Stromal cell of bone marrow (primary cell): ENCODE data around the gene ARL5C.
A peak's percentile ranks its signal among the peaks of the same experiment; 100 is the strongest.

Source experiments
- DNase-seq: peaks from one replicate; pipeline ENCODE4 v3.0.0-alpha.2; 2012; ENCODE audit warnings: low read depth

Gene ARL5C

GRCh38 chr17:39167476-39167875 is 1.5 kb upstream of the ARL5C start:
- no peak for DNase-seq

DNA sequence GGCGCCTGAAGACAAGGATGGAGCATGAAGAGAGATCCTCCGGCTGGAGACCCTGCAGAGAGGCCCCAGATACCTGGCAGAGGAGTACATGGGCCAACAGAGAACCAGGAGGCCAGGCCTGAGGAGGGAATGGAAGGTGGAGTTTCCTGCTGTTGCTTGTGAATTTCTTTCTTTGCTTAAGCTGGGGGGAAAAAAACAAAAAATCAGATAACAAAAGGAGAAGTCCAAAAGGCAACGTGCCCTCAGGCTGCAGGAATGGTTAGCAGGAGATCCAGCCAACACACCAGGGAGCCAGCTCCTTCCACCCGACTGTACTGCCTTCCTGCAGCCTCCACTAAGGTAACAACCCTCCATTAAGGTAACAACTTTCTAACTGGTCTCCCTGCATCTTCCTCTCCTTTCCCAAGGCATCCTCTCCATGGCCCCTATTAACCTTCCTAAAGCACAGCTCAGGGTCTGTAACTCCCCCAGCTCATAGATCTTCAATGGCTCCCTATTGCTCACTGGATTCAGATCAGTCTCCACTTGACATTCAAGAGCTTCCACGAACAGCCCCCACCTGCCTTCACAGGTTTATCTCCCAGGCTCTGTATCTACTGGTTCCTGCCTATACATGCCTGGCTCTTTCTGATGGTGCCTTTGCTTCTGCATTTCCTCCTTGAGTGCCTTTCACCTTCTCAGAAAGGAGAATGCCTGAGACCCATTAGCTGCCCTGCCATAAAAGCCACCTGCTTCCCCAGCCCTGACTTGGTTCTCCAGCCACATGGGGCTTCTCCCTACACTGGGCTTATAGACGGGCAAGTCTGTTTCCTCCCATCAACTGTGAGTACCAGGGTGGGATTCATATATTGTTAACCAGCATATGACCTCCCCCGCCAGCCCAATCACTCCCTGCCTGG is 725 bp upstream of the ARL5C start:
- DNase-seq, result no peak

DNA sequence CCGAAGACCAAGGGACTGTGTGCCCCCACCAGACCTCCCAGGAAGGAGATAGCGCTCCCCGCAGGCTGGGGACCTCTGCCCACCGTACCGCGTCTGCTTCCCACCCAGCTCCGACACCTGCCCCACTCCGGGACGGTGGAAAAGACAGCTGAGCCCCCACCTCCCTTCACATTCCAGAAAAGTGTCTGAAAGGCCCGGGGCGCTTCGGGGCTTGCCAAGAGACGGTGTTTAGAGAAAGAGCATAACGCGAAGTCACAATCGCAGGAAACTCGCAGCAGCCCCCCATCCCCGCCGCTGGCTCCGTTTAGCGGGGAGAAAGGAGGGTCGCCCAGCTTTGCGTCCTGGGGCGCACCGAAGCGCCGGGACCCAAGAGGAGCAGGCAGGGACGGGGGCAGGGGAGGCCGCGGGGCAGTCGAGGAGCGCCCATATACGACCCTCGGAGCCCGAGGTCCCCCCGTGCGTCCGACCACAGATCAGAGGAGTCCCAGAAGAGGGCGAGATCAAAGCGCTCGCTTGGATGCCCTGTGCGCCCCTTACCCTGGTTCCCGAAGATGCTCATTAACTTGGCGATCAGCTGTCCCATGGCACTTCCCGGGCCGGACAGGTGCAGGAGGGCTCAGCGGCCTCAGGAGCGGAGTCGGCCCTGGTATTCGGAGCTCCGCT is 652 bp downstream of the ARL5C start:
- DNase-seq, result no peak

- peak; percentile 91 for DNase-seq
Observed at GRCh38 chr17:39164675-39165143, 1.3 kb downstream of the ARL5C start.

DNA sequence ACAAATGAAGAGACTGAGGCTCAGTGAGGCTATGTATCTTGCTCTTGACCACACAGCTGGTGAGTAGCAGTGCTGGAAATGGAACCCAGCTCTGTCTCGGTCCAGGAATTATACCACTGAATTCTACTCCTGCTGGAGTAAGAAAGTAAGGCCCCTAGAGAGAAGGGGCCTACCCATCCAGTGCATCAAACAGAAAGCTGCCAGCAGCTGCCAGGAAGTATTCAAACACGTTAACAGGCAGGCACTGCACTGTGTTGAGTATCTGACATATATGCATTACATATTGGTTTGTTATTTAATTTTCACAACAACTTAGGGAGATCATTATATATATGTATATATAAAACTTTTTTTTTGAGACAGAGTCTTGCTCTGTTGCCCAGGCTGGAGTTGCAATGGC is 4.0 kb downstream of the ARL5C start:
- no peak for DNase-seq

DNA sequence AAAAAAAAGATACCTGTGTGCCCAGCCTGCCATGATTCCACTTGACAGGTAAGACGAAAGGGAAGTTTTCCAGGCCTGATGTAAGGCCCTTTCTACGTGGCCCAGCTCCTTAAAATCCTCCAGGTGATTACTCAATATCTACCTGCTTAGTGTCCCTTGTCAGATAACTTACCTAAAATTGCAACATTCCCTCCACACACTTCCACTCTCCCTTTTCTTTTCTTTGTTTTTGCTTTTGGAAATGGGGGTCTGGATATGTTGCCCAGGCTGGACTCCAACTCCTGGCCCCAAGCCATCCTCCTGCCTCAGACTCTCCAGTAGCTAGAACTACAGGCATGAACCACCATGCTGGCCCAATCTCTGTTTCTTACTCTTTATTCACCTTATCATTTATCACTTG is 7.3 kb downstream of the ARL5C start:
- no peak for DNase-seq

DNA sequence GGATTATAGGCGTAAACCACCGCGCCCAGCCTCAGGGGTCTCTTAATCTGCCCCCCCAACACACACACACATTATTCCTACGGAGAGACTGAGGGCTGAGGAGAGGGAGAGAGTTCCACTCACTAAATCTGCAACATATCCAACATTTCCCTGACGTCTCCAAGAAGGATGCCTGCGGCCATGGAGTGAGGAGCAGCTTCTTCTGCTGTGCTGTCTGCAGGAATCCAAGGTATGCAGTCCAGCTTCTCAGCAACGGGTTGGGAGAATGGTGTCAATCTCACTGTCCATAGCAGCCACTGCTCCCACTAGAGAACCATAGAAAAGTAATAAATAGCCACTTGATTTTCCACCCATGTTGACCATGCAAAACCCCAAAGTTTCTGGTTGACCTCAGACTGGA is 9.5 kb downstream of the ARL5C start:
- DNase-seq, result no peak

GRCh38 chr17:39155654-39156053 is 10.3 kb downstream of the ARL5C start:
- no peak for DNase-seq

DNA sequence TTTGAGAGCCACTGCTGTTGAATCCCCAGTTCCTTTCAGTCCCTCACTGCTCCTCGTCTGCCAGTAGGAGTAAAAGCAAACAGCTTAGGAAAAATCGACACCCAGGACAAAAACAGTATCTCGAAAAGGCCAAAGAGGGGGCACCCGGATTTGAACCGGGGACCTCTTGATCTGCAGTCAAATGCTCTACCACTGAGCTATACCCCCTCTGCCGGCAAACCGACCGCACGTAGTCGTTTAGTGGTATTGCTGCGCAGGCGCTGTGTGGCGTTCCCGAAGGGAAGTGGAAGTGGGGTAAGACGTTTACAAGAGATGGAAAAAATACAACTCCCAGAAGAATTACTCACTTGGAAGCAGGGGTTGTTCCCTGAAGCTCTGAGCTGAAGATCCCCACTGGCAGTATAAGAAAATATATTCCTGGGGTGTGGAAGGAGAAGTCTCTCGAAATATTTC is 12.3 kb downstream of the ARL5C start:
- peak; percentile 76 for DNase-seq

DNA sequence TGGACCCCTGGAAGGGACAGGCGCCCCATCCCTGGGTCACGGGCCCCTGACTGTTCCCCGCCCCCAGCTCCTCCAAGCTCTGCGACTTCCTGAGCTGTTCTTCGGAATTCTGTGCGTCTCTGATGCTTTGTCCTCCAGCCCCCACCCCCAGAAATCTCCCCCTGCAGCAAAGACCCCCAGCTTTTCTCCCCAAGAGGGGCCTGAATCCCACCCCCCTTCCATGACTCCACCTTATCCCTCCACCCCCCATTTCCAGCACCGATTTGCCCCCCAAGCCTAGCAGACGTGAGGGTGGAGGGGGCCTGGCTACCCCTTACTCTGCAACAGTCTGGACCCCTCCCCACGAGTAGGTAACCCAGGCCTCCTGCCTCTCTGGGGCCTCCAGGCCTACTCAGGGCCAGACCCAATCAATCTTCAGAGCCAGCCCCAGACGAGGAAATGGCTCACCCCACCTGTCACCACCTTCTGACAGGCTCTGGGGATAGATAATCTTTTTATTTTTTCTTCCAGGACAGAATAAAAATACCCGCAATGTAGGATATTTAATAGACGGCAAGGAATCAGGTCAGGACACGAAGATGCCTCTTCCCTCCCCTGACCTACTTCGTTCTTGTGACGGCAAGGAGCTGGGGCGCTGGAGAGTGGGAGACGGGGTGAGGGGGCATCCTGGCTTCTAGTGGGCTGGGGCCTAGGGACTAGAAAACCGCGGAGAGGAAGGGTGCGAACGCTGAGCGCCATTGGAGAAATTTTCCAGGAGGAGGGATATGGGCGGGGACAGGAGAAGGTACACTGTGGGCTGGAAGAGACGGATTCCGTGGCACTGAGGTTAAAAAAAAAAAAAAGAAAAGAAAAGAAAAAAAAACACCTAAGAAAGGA is 13.8 kb downstream of the ARL5C start:
- no peak for DNase-seq

DNA sequence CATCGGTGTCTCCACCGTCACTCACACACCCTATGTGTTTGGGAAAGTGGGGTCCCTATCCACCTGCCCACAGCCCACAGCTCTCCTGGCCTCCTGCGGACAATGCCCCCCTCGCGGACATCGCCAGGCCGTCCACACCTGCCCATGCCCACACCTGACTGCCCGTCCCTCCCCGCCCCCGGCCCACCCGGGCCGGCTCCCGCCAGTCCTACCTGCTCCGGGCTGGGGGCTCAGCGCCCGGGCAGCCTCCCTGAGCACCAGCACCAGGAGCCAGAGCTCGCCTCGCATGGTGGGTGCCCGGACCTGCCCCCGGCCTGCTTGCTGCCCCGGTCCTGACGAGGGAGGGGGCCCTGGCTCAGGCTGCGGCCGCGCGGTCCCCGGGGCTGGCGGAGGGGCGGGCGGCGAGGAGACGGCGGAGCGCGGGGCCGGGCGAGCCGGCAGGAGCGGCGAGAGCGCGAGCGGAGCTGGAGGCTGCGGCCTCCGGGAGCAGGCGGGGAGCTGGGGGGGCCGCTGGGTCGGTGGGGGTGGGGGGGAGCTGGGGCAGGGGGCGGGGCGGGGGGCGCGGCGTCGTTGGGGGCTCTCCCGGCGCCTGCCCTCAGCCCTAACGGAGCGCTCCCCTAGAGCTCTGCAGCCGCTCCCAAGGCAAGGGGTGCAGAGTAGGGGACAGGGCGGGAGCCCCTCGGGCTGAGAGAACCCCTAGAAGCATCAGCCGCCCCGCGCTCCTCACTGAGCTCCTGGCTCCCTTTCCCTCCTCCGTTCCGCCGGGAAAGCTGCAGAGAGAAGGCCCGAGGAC is 14.6 kb downstream of the ARL5C start, which contains the start of gene PLXDC1:
Gene PLXDC1, minus strand, starts transcription at position 488 of the 793 bp plus-strand sequence. Its CDS starts 200 bp downstream, at position 288.
- DNase-seq, result no peak

- no peak for DNase-seq
Observed at GRCh38 chr17:39150795-39151149, 15.2 kb downstream of the ARL5C start.

- DNase-seq, result no peak
Observed at GRCh38 chr17:39150104-39150634, 15.8 kb downstream of the ARL5C start.

DNA sequence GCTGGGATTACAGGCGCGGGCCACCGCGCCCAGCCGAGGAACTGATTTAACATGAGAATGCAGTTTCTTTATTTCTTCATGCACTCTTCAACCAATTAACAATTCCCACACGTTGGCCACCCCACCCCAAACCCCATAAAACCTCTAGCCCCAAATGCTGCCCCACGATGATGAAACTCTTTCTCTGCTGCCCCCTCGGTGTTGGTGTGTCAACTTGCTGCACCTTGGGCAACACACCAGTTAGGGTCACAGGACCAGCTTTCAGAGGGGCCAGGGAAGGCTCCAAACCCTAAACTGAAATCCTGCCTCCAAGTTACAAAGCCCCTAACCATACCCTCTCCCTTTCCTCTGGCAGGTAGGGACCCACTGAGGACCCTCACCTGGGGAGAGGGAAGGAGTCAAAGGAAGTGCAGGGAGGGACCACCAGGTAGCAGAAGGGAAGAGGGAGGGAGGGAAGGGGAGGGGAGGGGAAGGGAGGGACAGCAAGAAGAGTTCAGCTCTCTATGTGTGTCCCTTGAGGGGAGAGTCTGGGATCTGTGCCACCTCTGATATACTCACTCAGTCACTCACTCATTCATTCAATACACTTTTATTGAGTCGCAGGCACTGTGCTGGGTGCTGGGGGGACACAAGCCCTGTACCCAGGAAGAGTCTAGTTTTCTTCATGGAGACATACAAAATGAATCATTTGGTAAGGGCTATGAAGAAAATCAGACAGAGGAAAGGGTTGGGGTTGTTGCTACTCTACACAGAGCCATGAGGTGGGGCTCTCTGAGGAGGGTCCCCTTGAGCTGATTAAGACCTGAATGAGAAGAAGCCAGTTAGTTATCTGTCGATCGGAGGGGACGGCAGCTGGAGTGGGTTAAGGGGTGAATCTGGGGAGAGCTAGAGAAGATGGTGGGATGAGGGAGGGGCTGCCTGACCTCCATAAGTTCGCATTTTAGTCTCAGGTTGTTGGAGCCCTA is 18.5 kb downstream of the ARL5C start:
- no peak for DNase-seq

DNA sequence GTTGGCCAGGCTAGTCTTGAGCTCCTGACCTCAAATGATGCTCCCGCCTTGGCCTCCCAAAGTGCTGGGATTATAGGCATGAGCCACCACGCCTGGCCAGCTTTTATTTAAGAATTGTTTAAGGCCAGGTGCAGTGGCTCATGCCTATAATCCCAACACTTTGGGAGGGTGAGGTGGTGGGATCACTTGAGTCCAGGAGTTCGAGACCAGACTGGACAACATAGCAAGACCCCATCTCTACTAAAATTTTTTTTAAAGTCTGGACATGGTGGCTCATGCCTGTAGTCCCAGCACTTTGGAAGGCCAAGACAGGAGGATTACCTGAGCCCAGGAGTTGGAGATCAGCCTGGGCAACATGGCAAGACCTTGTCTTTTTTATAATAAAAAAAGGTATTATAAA is 19.7 kb downstream of the ARL5C start:
- DNase-seq, result no peak

DNA sequence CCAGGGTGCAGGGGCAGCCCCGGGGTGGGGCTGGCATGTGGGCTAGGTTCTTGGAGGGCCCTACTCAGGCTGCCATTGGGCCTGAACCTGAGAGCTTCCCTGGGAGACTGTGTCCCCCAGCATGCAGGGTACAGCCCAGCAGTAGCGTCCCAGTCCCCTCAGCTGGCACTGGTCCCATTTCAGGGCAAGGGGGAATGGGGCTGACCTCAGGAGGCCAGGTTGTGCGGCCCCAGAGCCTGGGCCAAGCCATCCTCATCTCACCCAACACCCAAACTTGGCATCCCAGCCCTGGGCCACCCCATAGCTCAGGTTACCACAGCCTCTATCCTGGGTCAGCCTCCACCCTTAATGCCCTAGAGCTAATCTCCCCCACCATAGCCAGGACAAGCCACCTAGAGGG is 20.8 kb downstream of the ARL5C start:
- no peak for DNase-seq

- DNase-seq, result peak; percentile 61
Observed at GRCh38 chr17:39144416-39144840, 21.5 kb downstream of the ARL5C start.

- DNase-seq, result no peak
Observed at GRCh38 chr17:39143552-39144093, 22.3 kb downstream of the ARL5C start.

- DNase-seq, result no peak
Observed at GRCh38 chr17:39141915-39142664, 23.9 kb downstream of the ARL5C start.
